Endothelial cell of umbilical vein (primary cell): ENCODE data around the gene ZNF320. TPM values are rescaled to one million over a fixed set of nuclear protein-coding genes. Genes with fewer than 3 reads are reported as not detected.
A peak's percentile ranks its signal among the peaks of the same experiment; 100 is the strongest.

Source experiments
- BruUV-seq: library from RNA; stranded (reverse); fragments of 400-500 nt; replicated peaks from 2 replicates; lab custom pipeline; 2021; lab: Mats Ljungman, UMichigan
- CTCF ChIA-PET: fragments of 300-600, 350-600 bp; sonication (Branson Sonifier 250); formaldehyde crosslinking; loops from one replicate; lab custom pipeline; 2021; ENCODE audit warnings: antibody characterized with exemption, inconsistent platforms; lab: Charles Lee
- POLR2A ChIA-PET: fragments of 300-600, 350-600 bp; sonication (Branson Sonifier 250); formaldehyde crosslinking; loops from one replicate; lab custom pipeline; 2021; ENCODE audit warnings: antibody characterized with exemption, inconsistent platforms; lab: Charles Lee
- DNase-seq: peaks from one replicate; pipeline ENCODE4 v3.0.0-alpha.2; 2011; ENCODE audit warnings: low read depth, low spot score
- FAIRE-seq: peaks from 2 replicates; lab custom pipeline; 2011; peaks lifted over from hg19 to GRCh38; lab: Jason Lieb, UNC
- H2AFZ ChIP-seq: 2 replicates; pipeline ENCODE4 v1.6.0; 2012; ENCODE audit warnings: low read depth, low read length, control low read depth, inconsistent platforms
- H3K27ac ChIP-seq: 2 replicates; pipeline ENCODE4 v1.5.1; 2011; ENCODE audit warnings: low read depth, mild to moderate bottlenecking, control low read depth, low read length, moderate library complexity; ENCODE audit not compliant: insufficient read depth
- H3K27me3 ChIP-seq, 2 experiments: 2 replicates each; pipeline versions ENCODE4 v1.6.0 to v1.6.1; 2011; ENCODE audit warnings: low read length in 2 of 2, mixed read lengths in 1 of 2; ENCODE audit not compliant: control insufficient read depth in 2 of 2, insufficient read depth in 2 of 2
- H3K36me3 ChIP-seq, 2 experiments: 2 replicates in 1 of 2; 3 replicates in 1 of 2; pipeline ENCODE4 v1.5.1; 2011; ENCODE audit warnings: low read length in 2 of 2, mild to moderate bottlenecking in 1 of 2, moderate library complexity in 1 of 2; ENCODE audit not compliant: control insufficient read depth in 2 of 2, insufficient read depth in 2 of 2; ENCODE audit errors: extremely low read depth in 1 of 2
- H3K4me1 ChIP-seq: 3 replicates; pipeline ENCODE4 v1.5.1; 2011; ENCODE audit warnings: mild to moderate bottlenecking, low read length; ENCODE audit not compliant: control insufficient read depth, insufficient read depth; ENCODE audit errors: extremely low read depth
- H3K4me2 ChIP-seq: 2 replicates; pipeline ENCODE4 v1.6.1; 2011; ENCODE audit warnings: low read length, control low read depth, mixed read lengths; ENCODE audit not compliant: insufficient read depth
- H3K4me3 ChIP-seq, 3 experiments: fragments of 200-600 bp in 1 of 3; sonication (generic), shearing (Covaris generic) in 1 of 3; replicated peaks in 1 of 3; 2 replicates each; pipeline ENCODE4 v1.5.1; 2011 to 2016; ENCODE audit warnings: control low read depth in 3 of 3, low read length in 3 of 3, mild to moderate bottlenecking in 2 of 3, inconsistent platforms in 1 of 3, low read depth in 1 of 3, moderate library complexity in 1 of 3; ENCODE audit not compliant: insufficient read depth in 1 of 3
- H3K79me2 ChIP-seq: 2 replicates; pipeline ENCODE4 v1.6.0; 2012; ENCODE audit warnings: low read length, inconsistent platforms; ENCODE audit not compliant: control insufficient read depth, insufficient read depth
- H3K9ac ChIP-seq: replicated peaks from 2 replicates; pipeline ENCODE3; 2011; ENCODE audit warnings: low read length, control low read depth; ENCODE audit not compliant: insufficient read depth; ENCODE audit errors: extremely low read depth
- H3K9me1 ChIP-seq: replicated peaks from 3 replicates; pipeline ENCODE4 v1.6.0; 2011; ENCODE audit warnings: mild to moderate bottlenecking, low read length; ENCODE audit not compliant: control insufficient read depth, insufficient read depth; ENCODE audit errors: extremely low read depth
- H3K9me3 ChIP-seq: replicated peaks from 2 replicates; pipeline ENCODE4 v1.5.1; 2012; ENCODE audit warnings: low read length, inconsistent platforms; ENCODE audit not compliant: control insufficient read depth, insufficient read depth
- H4K20me1 ChIP-seq: replicated peaks from 2 replicates; pipeline ENCODE3; 2011; ENCODE audit warnings: mild to moderate bottlenecking, low read length; ENCODE audit not compliant: control insufficient read depth, insufficient read depth; ENCODE audit errors: extremely low read depth
- CTCF ChIP-seq, 2 donors: IDR thresholded peaks; 1 replicate in 1 of 2; 2 replicates in 1 of 2; pipeline ENCODE4 v1.5.1; 2011; ENCODE audit warnings: low read length in 2 of 2, mild to moderate bottlenecking in 2 of 2, moderate library complexity in 2 of 2, control low read depth in 1 of 2, inconsistent platforms in 1 of 2, low read depth in 1 of 2; ENCODE audit not compliant: insufficient read depth in 1 of 2; ENCODE audit errors: extremely low read depth in 1 of 2
- JUN ChIP-seq: IDR thresholded peaks from 2 replicates; pipeline ENCODE4 v1.6.1; 2011; ENCODE audit warnings: borderline replicate concordance, low read depth; ENCODE audit not compliant: insufficient read length, insufficient read depth
- MYC ChIP-seq: IDR thresholded peaks from one replicate; pipeline ENCODE4 v1.6.1; 2011; ENCODE audit warnings: mild to moderate bottlenecking, low read depth, low read length
- POLR2A ChIP-seq: IDR thresholded peaks from 2 replicates; pipeline ENCODE4 v1.6.1; 2012; ENCODE audit warnings: low read depth, mild to moderate bottlenecking, control low read depth, low read length
- POLR2AphosphoS5 ChIP-seq: IDR thresholded peaks from 2 replicates; pipeline ENCODE4 v1.6.1; 2012; ENCODE audit warnings: low read depth, mild to moderate bottlenecking, control low read depth, low read length, moderate library complexity; ENCODE audit not compliant: insufficient read depth
- dilution Hi-C: fragments of 300-500 bp; cut with MboI; formaldehyde crosslinking; loops from one replicate; pipeline ENCODE4 v1.15.0; 2019; ENCODE audit warnings: low sequenced_read_pairs; ENCODE audit not compliant: extremely low pct_ligation_motif_present
- intact Hi-C: fragments of 100-400 bp; cut with micrococcal nuclease; formaldehyde crosslinking; loops from one replicate; pipeline ENCODE4 v1.10.0; 2022
- polyA plus RNA-seq, 4 experiments: library from polyadenylated mRNA; depleted of rRNA in 3 of 4; stranded (reverse) in 3 of 4; unstranded in 1 of 4; fragments of >200 nt; gene quantifications; 2 replicates each; pipeline versions ENCODE4 v1.2.1 to v1.2.3, GENCODE V29; 2011 to 2012; ENCODE audit warnings: missing spikeins in 1 of 4
- total RNA-seq: library from RNA; stranded (reverse); gene quantifications from 2 replicates; pipeline ENCODE4 v1.2.3, GENCODE V29; 2021

The ZNF320 gene
- total and polyA plus RNA-seq, 2 donors (not counting 3 experiments of a cell fraction or from before 2014, with no cell fraction given) = 7.6 to 11.1 TPM

DNA sequence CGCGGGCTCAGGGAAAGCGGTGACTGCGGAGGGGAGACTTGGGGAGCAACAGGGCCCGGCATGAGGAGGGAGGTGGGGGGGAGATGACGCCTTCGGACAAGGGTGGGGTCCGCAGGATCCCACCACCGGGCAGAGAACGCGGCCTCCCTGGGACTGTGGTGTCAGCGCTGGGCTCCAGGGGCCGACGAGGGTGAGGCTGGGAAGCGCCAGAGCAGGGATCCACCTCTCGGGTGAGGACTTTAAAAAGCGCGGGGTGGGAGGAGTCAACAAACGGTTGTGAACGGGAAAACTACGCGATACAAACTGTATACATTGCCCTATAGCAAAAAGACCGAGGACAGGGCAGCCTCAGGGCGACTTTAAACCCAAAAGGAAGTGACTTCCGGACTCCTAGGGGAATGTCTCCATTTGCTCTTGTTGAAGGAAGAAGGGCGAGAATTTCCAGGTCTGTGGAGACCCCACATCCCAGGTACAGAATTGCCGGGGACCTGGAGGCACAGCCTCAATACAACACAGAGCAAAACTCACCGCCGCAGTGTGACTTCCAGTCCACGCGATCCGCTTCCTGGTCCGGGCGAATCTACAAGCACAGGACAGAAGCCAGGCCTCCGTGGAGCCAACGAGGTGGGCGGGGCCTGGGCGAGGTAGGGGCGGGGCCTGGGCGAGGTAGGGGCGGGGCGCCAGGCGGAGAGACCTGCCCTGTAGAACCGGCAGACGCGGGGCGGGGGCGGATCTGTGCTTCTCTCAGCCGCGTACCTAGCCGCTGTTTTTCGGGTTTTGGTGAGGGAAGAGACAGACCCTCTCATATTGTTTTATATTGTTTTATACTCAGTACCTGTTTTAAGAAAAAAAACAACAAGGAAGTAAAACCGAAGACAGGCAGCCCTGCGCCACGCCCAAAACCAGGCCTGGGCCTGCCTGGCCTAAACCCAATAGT lies 25.7 kb upstream of the ZNF320 start, which contains the start of gene ZNF888:
Gene ZNF888, minus strand, starts transcription at position 588 of the 937 bp plus-strand sequence. CDS start 5,555 bp downstream, outside the sequence.
- ChIA-PET CTCF (no interaction called here), POLR2A (no interaction called here)
- Histone ChIP-seq H3K9me1 (no peaks in the 10 kb centered on the region), H3K79me2 (no peaks in the 10 kb centered on the region), H2AFZ (peak within 1 kb of the TSS; percentile 98), H3K9ac (peak within 1 kb of the TSS; percentile 90), H3K4me2 (peak within 1 kb of the TSS; percentile 74), H3K9me3 (no peaks in the 10 kb centered on the region), H4K20me1 (no peaks in the 10 kb centered on the region), H3K4me1 (no peaks in the 10 kb centered on the region), H3K27ac (peak within 1 kb of the TSS; percentile 65), H3K4me3 (peak within 1 kb of the TSS; percentile 46 to 81 (median 51)), H3K27me3 (no peaks in the 10 kb centered on the region), H3K36me3 (no peaks in the 10 kb centered on the region)
- BruUV-seq = TSS peak; percentile 86
- intact Hi-C loops = loop anchor here (1.0 to 10.0 kb wide), 5 partner anchors 19 to 102 kb away; partner anchors contain the start of genes ZNF28, ZNF320, ZNF468 and ZNF816
- TF ChIP-seq CTCF (IDR thresholded peaks at IDR 0.05; ENCODE audit: extremely low read depth in 1 of 2, insufficient read depth in 1 of 2, low read depth in 1 of 2, low read length in 2 of 2) (no peak), POLR2A (peak; percentile 77), POLR2AphosphoS5 (peak; percentile 77)
- DNase-seq (peak; percentile 86), FAIRE-seq (peak; percentile 90)
- dilution Hi-C loops = no loop called here

GRCh38 chr19:52917531-52917930 lies 20.1 kb upstream of the ZNF320 start:
- ChIA-PET POLR2A (no interaction called here), CTCF (no interaction called here)
- H3K4me3 ChIP-seq = no peak overlapping the region
- H4K20me1 ChIP-seq = no peaks in the 10 kb centered on the region
- H3K27ac ChIP-seq = no peak overlapping the region
- no peak overlapping the region for H3K9ac ChIP-seq
- H3K9me3 ChIP-seq = no peaks in the 10 kb centered on the region
- TF ChIP-seq CTCF (IDR thresholded peaks at IDR 0.05; ENCODE audit: extremely low read depth in 1 of 2, insufficient read depth in 1 of 2, low read depth in 1 of 2, low read length in 2 of 2) (no peak), MYC (no peak), POLR2A (no peak), JUN (no peak), POLR2AphosphoS5 (no peak)
- FAIRE-seq (no peak), DNase-seq (no peak)
- no peaks in the 10 kb centered on the region for H3K36me3 ChIP-seq
- no peak overlapping the region for H2AFZ ChIP-seq
- no peaks in the 10 kb centered on the region for H3K27me3 ChIP-seq
- no peak overlapping the region for H3K4me2 ChIP-seq
- BruUV-seq = no TSS peak
- no peaks in the 10 kb centered on the region for H3K79me2 ChIP-seq
- no peaks in the 10 kb centered on the region for H3K9me1 ChIP-seq
- H3K4me1 ChIP-seq = no peaks in the 10 kb centered on the region
- intact Hi-C loops (no loop called here), dilution Hi-C loops (no loop called here)
